CD14-positive monocyte (primary cell): Measurements from ENCODE around the gene BANF1. TPM values are rescaled to one million over a fixed set of nuclear protein-coding genes. Genes with fewer than 3 reads are reported as not detected.

Experiments
- DNase-seq, 3 donors: peaks; one replicate each; pipeline ENCODE4 v3.0.0-alpha.2; 2011 to 2022
- H2AFZ ChIP-seq: 2 replicates; pipeline ENCODE4 v1.6.0; 2012; ENCODE audit warnings: mild to moderate bottlenecking, low read depth, low read length, inconsistent platforms; ENCODE audit not compliant: insufficient read depth, poor library complexity, severe bottlenecking
- H3K27ac ChIP-seq, 2 donors: 1 replicate in 1 of 2; 2 replicates in 1 of 2; pipeline ENCODE4 v1.5.1; 2012 to 2013; ENCODE audit warnings: low read length in 2 of 2, control low read depth in 1 of 2, inconsistent platforms in 1 of 2, low read depth in 1 of 2, mild to moderate bottlenecking in 1 of 2
- H3K27me3 ChIP-seq, 2 donors: one replicate each; pipeline versions ENCODE4 v1.6.0 to v1.6.1; 2011 to 2013; ENCODE audit warnings: low read length in 2 of 2; ENCODE audit not compliant: control insufficient read depth in 2 of 2, insufficient read depth in 2 of 2
- H3K36me3 ChIP-seq, 2 donors: replicated peaks in 1 of 2; 1 replicate in 1 of 2; 2 replicates in 1 of 2; pipeline versions ENCODE4 v1.5.1 to v1.6.1; 2012 to 2013; ENCODE audit warnings: low read length in 2 of 2, control low read depth in 1 of 2, inconsistent platforms in 1 of 2, mild to moderate bottlenecking in 1 of 2; ENCODE audit not compliant: insufficient read depth in 2 of 2, control insufficient read depth in 1 of 2
- H3K4me1 ChIP-seq, 2 donors: 1 replicate in 1 of 2; 2 replicates in 1 of 2; pipeline versions ENCODE4 v1.5.1 to v1.6.1; 2012 to 2013; ENCODE audit warnings: low read length in 2 of 2, control low read depth in 1 of 2, inconsistent platforms in 1 of 2, mild to moderate bottlenecking in 1 of 2, moderate library complexity in 1 of 2; ENCODE audit not compliant: insufficient read depth in 2 of 2, control insufficient read depth in 1 of 2
- H3K4me2 ChIP-seq: replicated peaks from 2 replicates; pipeline ENCODE3; 2012; ENCODE audit warnings: low read length, moderate library complexity, mild to moderate bottlenecking; ENCODE audit not compliant: poor library complexity, severe bottlenecking; ENCODE audit errors: extremely low read depth
- H3K4me3 ChIP-seq, 3 experiments: fragments of 200-600 bp in 1 of 3; sonication (generic) in 1 of 3; replicated peaks in 1 of 3; 1 replicate in 2 of 3; 2 replicates in 1 of 3; pipeline ENCODE4 v1.5.1; 2011 to 2013; ENCODE audit warnings: low read length in 3 of 3, mild to moderate bottlenecking in 3 of 3, control low read depth in 2 of 3, low read depth in 2 of 3, inconsistent platforms in 1 of 3, moderate library complexity in 1 of 3
- H3K79me2 ChIP-seq: 2 replicates; pipeline ENCODE4 v1.6.0; 2012; ENCODE audit warnings: mild to moderate bottlenecking, control low read depth, inconsistent platforms, low read length, moderate library complexity; ENCODE audit not compliant: insufficient read depth
- H3K9ac ChIP-seq: 2 replicates; pipeline ENCODE4 v1.6.0; 2017; ENCODE audit warnings: low read length, mild to moderate bottlenecking; ENCODE audit not compliant: insufficient read depth, poor library complexity, severe bottlenecking
- H3K9me3 ChIP-seq, 2 donors: replicated peaks in 1 of 2; 1 replicate in 1 of 2; 2 replicates in 1 of 2; pipeline versions ENCODE4 v1.5.1 to v1.6.1; 2012 to 2013; ENCODE audit warnings: low read length in 2 of 2, control low read depth in 1 of 2; ENCODE audit not compliant: control insufficient read depth in 1 of 2, insufficient read depth in 1 of 2
- H4K20me1 ChIP-seq: 2 replicates; pipeline ENCODE4 v1.6.0; 2012; ENCODE audit warnings: mild to moderate bottlenecking, low read length, control low read depth, moderate library complexity; ENCODE audit not compliant: insufficient read depth
- H3K27ac Mint-ChIP-seq, 7 donors: one replicate each; pipeline ENCODE4 v1.8.0; 2020; ENCODE audit warnings: mild to moderate bottlenecking in 7 of 7, mixed read lengths in 7 of 7, moderate library complexity in 6 of 7, inconsistent platforms in 2 of 7
- H3K27me3 Mint-ChIP-seq, 3 donors: one replicate each; pipeline ENCODE4 v1.8.0; 2021 to 2022; ENCODE audit warnings: low read depth in 3 of 3, mild to moderate bottlenecking in 3 of 3, mixed read lengths in 3 of 3, moderate library complexity in 3 of 3, inconsistent platforms in 1 of 3
- H3K36me3 Mint-ChIP-seq, 2 donors: one replicate each; pipeline ENCODE4 v1.8.0; 2020; ENCODE audit warnings: mixed read lengths in 2 of 2, inconsistent platforms in 1 of 2, mild to moderate bottlenecking in 1 of 2
- H3K4me1 Mint-ChIP-seq: one replicate; pipeline ENCODE4 v1.8.0; 2020; ENCODE audit warnings: mild to moderate bottlenecking, mixed read lengths
- H3K4me3 Mint-ChIP-seq, 2 donors: one replicate each; pipeline ENCODE4 v1.8.0; 2020; ENCODE audit warnings: mild to moderate bottlenecking in 2 of 2, mixed read lengths in 2 of 2, moderate library complexity in 1 of 2
- H3K9me3 Mint-ChIP-seq, 7 donors: one replicate each; pipeline ENCODE4 v1.8.0; 2020 to 2022; ENCODE audit warnings: mixed read lengths in 7 of 7, mild to moderate bottlenecking in 6 of 7, moderate library complexity in 6 of 7, inconsistent platforms in 2 of 7
- CTCF ChIP-seq: fragments of 200-600 bp; IDR thresholded peaks from one replicate; pipeline ENCODE4 v1.8.0; 2022; ENCODE audit warnings: antibody characterized with exemption, mild to moderate bottlenecking
- WGBS: methylation state at CpG from one replicate; pipeline ENCODE4 v1.1.5; 2013; ENCODE audit warnings: missing lambda C conversion rate; ENCODE audit not compliant: insufficient coverage; 5-methylcytosine and 5-hydroxymethylcytosine counted together
- intact Hi-C, 2 donors: fragments of 100-400 bp; cut with micrococcal nuclease; formaldehyde crosslinking; loops; one replicate each; pipeline versions ENCODE4 v1.15.0 to v1.15.1; 2023
- polyA plus RNA-seq, 3 donors: library from polyadenylated mRNA; depleted of rRNA in 1 of 3; unstranded in 2 of 3; stranded (reverse) in 1 of 3; fragments of 300-500 nt in 2 of 3; fragments of >200 nt in 1 of 3; fragmentation: Illumina TruSeq in 2 of 3; gene quantifications; 1 replicate in 2 of 3; 2 replicates in 1 of 3; pipeline ENCODE4 v1.2.3, GENCODE V29; 2012 to 2021

BANF1 gene
- polyA plus RNA-seq, 3 donors = 79.9 to 175 (median 142) TPM

DNA sequence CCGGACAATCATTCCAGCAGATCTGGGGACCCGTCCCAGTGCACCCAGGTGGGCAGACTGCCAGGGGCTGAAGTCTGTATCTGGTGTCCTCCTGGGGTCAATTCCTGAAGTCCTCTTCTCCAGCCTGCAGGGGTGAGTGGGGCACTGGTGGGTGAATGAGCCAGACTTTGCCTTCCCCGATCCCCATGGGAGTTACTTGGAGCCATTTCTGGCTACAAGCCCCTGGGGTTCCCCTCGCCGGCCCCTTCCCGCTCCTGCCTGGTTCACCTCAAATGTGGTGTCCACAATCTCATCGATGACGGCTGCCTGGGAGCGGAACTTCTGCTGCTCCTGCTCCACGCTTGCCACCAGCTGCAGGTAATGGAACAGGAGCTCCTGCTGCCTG lies 14.5 kb downstream of the BANF1 start:
- Histone ChIP-seq H3K79me2 (peaks cover 11% of the 10 kb centered on the region), H4K20me1 (no peaks in the 10 kb centered on the region), H3K27ac (no peak overlapping the region), H3K27me3 (peaks cover 5% of the 10 kb centered on the region in 2 donors), H2AFZ (no peak overlapping the region), H3K4me3 (no peak overlapping the region), H3K36me3 (peaks cover 8 to 9% of the 10 kb centered on the region in 2 donors), H3K9me3 (no peaks in the 10 kb centered on the region), H3K9ac (no peak overlapping the region), H3K4me1 (peaks cover 58 to 59% of the 10 kb centered on the region in 2 donors), H3K4me2 (no peak overlapping the region)
- Mint-ChIP-seq H3K9me3 (peaks cover 0 to 2% (median 0%) of the 10 kb centered on the region in 7 donors), H3K36me3 (peaks cover 20 to 29% of the 10 kb centered on the region in 2 donors), H3K27ac (no peak overlapping the region), H3K4me3 (no peak overlapping the region), H3K27me3 (peaks cover 8 to 11% (median 10%) of the 10 kb centered on the region in 3 donors), H3K4me1 (peaks cover 55% of the 10 kb centered on the region)
- no peak for TF ChIP-seq CTCF
- intact Hi-C loops = no loop called here
- WGBS = 96% methylated on average over 10 of the region's 10 CpGs
- no peak for DNase-seq

DNA sequence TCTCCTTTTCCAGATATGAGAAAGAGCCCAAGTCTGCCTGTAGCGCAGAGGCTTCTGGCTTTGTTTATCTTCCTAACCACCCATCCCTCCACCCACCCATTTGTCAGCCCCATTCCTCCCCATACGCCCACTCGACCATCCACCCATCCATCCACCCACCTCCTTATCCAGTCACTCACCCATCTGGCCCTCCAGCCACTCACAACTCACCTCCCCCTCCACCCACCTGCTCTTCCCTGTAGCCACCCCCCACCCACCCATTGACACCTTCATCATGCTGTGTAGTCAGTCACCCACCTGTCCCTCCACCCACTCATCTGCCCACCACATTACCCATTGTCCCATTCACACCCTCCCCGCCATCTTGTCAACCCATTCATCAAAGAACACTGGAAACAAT lies 15.0 kb downstream of the BANF1 start:
- Histone ChIP-seq H3K27ac (no peak overlapping the region), H3K4me3 (no peak overlapping the region), H2AFZ (no peak overlapping the region), H3K4me1 (peaks cover 58 to 60% of the 10 kb centered on the region in 2 donors), H3K36me3 (peaks cover 8 to 9% of the 10 kb centered on the region in 2 donors), H3K9me3 (no peaks in the 10 kb centered on the region), H3K9ac (no peak overlapping the region), H3K79me2 (peaks cover 11% of the 10 kb centered on the region), H4K20me1 (no peaks in the 10 kb centered on the region), H3K4me2 (no peak overlapping the region), H3K27me3 (peaks cover 0 to under 1% of the 10 kb centered on the region in 2 donors)
- no peak for TF ChIP-seq CTCF
- H3K27me3 Mint-ChIP-seq = peaks cover 4 to 6% (median 6%) of the 10 kb centered on the region in 3 donors
- intact Hi-C loops = no loop called here
- peaks cover 55% of the 10 kb centered on the region for H3K4me1 Mint-ChIP-seq
- no peak overlapping the region for H3K27ac Mint-ChIP-seq
- peaks cover 0 to 2% (median 0%) of the 10 kb centered on the region in 7 donors for H3K9me3 Mint-ChIP-seq
- no peak overlapping the region for H3K4me3 Mint-ChIP-seq
- DNase-seq = no peak
- peaks cover 20 to 29% of the 10 kb centered on the region in 2 donors for H3K36me3 Mint-ChIP-seq
- 85% methylated on average over 3 of the region's 4 CpGs for WGBS
